Placental epithelial cell (primary cell): ENCODE data around the gene SMARCA4. TPM values are rescaled to one million over a fixed set of nuclear protein-coding genes. Genes with fewer than 3 reads are reported as not detected.

Experiments
- small RNA-seq: library from RNA; depleted of rRNA; stranded (forward); fragments of <200 nt; gene quantifications from one replicate; pipeline ENCODE3, GENCODE V24; 2012
- total RNA-seq: library from RNA; depleted of rRNA; stranded (reverse); fragments of >200 nt; gene quantifications from 2 replicates; pipeline ENCODE4 v1.2.3, GENCODE V29; 2012

SMARCA4 gene
- total RNA-seq, result 80.5 and 85.3 TPM in 2 replicates

GRCh38 chr19:10960314-10961072 is at the start of gene SMARCA4:
Gene SMARCA4, plus strand, starts transcription at chr19:10961030. Its CDS starts 23,122 bp downstream, at chr19:10984152.

GRCh38 chr19:10928563-10929401 is 32.0 kb upstream of the SMARCA4 start, which contains the start of the genes TIMM29 and YIPF2:
Gene TIMM29, plus strand, starts transcription at chr19:10928811. Its CDS starts 12 bp downstream, at chr19:10928823.
Gene YIPF2, minus strand, starts transcription at chr19:10928639. Its CDS starts 229 bp downstream, at chr19:10928410.

GRCh38 chr19:11089254-11090013 is 128.6 kb downstream of the SMARCA4 start, which contains the start of gene LDLR:
Gene LDLR, plus strand, starts transcription at chr19:11089463. Its CDS starts 86 bp downstream, at chr19:11089549.

Small RNA genes within 50 kb of the gene (small RNA-seq; reads per million reads assigned to genes)
- gene RF02271 (not detected), gene RN7SL192P (12.6 reads per million, percentile 95 among the genes with 10 or more reads in this experiment)

Other genes starting within 250 kb of the SMARCA4 start
- 154 and 156 TPM in 2 replicates for gene DNM2, start 243.0 kb upstream of the SMARCA4 start, total RNA-seq
- gene TMED1, start 124.8 kb upstream of the SMARCA4 start, total RNA-seq, result 41.4 and 48.7 TPM in 2 replicates
- 0.39 and 0.65 TPM in 2 replicates for gene C19orf38, start 112.6 kb upstream of the SMARCA4 start, total RNA-seq
- 41.8 and 42.8 TPM in 2 replicates for gene CARM1, start 89.5 kb upstream of the SMARCA4 start, total RNA-seq
- gene YIPF2, start 32.4 kb upstream of the SMARCA4 start, total RNA-seq, result 285 and 310 TPM in 2 replicates
- 36.9 and 37.5 TPM in 2 replicates for gene TIMM29, start 32.2 kb upstream of the SMARCA4 start, total RNA-seq
- gene LDLR, start 128.4 kb downstream of the SMARCA4 start, total RNA-seq, result 66.7 and 263 TPM in 2 replicates
- 8.2 and 31.9 TPM in 2 replicates for gene SPC24, start 194.8 kb downstream of the SMARCA4 start, total RNA-seq
- gene KANK2, start 236.5 kb downstream of the SMARCA4 start, total RNA-seq, result 173 and 210 TPM in 2 replicates